GM21723 (cell line): ENCODE results near the gene PACS2.

Experiments
- ATAC-seq: cut with Tn5 transposase; IDR thresholded peaks from one replicate; pipeline ENCODE4 v1.9.1; 2021; ENCODE audit warnings: mild to moderate bottlenecking, moderate library complexity; ENCODE audit not compliant: unreplicated experiment

PACS2 gene

DNA sequence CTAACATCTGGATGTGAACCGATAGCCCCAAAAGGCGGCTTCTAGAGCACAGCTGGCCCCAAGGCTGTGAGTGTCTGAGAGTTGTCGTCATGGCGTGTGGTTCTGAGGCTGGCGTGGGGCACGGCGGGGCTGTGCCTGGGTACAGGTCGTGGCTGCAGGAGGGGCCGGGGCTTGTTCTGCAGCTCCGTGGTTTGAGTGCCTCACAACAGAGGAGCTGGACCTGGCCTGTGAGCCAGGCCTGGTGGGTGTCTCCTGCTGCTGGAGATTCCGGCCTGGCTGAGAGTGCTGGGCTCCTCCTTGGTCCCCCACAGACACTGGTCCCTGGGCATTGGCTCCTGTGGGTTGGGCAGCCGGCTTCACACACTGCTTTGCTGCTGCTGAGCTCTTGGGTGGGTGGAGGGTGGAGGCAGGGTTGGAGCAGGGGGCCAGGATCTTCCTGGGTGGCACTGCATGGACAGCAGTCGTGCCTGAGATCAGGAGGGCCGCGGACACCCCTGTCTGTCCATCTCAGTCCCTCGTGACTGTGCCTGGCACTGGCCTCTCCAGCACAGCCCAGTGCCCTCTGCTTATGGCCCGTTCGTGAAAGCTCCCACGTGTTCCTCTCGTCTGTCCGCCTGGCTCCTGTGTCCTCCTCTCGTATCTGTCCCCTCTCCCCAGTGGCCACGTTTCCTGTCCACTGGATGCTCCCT, 52.0 kb downstream of the PACS2 start:
- ATAC-seq: no peak

DNA sequence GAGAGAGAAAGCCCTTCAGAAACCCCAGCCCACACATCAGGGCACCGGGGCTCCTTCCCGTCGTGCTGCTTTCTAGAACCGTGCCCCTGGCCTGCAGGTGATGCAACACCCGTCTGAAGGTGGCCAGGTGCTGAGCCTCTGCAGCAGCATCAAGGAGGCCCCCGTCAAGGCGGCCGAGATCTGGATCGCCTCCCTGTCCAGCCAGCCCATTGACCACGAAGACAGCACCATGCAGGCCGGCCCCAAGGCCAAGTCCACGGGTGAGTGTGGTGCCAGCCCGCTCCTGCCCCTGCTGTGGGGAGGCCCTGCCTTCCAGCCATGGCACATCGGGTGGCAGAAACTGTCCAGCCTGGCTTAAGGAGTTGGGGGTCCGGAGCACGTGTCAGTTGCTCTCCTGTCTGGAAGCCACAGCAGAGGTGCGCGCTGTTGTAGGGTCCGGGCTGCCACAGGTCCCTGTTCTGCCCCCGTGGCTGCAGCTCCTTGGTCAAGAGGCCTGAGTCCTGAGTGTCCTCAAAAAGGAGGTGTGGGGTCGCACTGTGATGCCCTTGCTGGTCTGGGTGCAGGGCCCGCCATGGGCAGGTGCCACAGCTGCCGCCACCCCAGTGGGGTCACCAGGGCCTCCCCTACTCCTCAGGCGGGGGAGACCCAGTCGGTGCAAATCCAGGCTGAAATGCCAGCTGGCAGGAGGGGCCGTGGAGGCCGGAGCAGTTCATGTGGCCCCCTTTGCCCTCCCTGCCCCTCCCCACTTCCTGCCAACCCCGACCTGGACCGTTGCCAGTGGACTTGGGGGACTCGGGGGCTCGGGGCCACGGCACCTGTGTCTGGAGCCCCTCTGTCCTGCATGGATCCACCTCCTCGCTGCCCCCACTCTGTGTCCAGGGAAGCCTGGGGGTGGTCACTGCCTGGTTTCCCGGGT, 52.8 kb downstream of the PACS2 start:
- ATAC-seq: no peak

DNA sequence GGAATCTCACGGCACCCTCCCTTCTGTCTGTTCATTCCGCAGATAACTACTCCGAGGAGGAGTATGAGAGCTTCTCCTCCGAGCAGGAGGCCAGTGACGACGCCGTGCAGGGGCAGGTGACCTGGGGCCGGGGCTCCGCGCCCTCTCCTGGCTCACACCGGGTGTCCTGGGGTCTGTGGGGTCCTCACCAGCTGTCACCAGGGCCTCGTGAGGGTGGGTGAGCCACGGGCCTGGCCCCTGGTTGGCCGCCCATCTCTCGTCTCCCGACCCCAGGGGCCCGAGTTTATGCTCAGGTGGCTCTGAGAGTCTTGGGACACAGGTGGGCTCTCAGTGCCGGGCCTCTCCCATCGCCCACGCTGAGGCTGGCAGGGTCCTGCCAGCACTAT, 53.5 kb downstream of the PACS2 start:
- no peak for ATAC-seq

DNA sequence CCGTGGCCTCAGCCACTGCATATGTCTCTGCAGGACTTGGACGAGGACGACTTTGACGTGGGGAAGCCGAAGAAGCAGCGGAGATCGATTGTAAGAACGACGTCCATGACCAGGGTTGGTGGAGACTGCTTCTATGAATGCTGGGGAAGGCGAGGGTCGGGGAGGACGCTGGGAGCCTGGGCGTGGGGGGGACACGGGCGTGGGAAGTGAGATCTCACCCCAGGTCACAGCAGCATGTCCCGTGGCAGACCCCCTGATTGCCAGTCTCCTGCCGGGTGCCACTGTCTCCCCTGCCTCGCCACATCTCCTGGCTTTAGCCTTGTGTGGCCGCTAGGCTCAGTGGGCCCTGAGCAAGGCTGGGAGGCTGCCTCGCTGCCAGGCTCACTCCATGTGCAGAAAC, 53.9 kb downstream of the PACS2 start:
- no peak for ATAC-seq

DNA sequence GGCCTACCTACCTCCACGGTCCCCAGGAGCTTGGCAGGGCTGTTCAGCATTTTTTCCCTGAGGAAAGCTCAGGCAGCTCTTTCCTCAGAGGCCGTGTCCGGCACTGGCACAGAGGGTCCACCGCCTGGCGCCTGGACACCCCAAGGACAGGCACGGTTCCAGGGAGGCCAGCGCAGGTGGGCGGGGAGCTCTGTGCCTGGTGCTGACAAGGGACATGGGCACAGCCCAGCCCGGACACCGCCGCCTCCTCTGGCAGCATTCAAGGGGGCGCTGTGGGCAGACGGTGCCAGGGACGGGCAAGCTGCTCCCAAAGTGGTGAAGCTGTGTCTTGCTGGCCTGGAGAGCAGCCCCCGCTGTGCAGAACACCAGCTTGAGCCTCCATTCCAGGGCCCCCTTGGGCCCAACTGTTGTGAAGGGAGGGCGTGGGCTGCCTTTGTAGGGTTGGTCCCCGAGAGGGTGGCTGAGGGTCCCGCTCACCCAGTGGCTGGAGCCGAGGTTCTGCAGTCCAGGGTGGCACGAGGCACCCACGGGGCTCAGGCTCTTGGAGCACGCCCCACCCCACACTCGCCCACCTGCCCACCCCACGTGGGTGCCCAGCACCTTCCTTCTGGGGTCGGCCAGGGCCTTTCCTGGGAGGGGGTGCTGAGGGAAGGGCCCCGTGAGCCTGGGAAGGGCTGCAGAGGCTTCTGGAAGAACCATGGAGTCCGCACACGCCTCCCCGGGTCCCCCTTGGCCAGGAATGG, 54.5 kb downstream of the PACS2 start:
- no peak for ATAC-seq

DNA sequence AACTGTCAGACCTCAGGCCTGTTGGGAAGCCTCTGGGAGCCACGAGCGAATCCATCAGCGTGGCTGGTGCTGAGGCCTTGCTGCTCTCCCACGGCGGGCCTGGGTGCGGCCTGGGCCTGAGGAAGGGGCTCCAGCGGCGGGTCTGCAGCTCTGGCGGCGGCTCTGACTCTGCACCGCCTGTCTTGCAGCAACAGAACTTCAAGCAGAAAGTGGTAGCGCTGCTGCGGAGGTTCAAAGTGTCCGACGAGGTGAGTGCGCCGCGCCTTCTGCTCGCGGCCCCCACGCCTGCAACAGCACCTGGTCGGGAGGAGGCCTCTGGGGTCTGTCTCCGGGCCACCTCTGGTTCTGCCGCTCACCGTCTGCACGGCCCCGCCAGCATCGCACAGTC, 55.1 kb downstream of the PACS2 start:
- ATAC-seq: no peak

DNA sequence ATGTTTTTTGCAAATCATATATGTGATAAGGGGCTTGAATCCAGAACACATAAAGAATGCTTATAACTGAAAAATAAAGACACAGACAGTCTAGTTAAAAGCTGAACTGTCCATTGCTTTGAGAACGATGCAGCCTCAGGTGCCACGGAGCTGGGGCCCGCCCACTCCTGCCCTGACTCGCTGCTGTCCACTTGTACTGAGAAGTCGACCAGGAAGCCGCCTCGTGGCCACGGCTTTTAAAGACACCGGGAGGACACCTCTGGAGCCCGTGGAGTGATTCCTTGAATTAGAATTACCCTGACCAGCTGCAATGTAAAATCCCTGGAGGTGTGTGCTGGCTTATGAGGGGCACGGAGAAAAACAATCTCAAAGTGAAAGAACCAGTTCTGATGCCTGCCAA, 59.8 kb downstream of the PACS2 start:
- ATAC-seq: no peak

DNA sequence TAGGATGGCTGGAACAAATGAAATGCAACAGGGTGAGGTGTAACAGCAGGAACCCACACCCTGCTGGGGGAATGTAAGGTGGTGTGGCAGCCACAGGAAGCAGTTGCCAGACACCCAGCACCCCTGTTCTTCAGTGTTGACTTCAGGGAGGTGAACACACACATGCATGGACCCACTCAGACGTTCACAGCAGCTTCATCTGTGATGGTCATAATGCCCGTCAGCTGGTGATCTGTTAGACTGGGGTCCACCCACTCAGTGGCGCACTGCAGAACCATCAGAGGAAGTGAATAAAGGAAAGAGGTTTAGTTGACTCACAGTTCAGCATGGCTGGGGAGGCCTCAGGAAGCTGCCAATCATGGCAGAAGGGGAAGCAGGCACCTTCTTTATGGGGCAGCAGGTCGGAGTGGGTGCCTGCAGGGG, 61.1 kb downstream of the PACS2 start:
- ATAC-seq: no peak

DNA sequence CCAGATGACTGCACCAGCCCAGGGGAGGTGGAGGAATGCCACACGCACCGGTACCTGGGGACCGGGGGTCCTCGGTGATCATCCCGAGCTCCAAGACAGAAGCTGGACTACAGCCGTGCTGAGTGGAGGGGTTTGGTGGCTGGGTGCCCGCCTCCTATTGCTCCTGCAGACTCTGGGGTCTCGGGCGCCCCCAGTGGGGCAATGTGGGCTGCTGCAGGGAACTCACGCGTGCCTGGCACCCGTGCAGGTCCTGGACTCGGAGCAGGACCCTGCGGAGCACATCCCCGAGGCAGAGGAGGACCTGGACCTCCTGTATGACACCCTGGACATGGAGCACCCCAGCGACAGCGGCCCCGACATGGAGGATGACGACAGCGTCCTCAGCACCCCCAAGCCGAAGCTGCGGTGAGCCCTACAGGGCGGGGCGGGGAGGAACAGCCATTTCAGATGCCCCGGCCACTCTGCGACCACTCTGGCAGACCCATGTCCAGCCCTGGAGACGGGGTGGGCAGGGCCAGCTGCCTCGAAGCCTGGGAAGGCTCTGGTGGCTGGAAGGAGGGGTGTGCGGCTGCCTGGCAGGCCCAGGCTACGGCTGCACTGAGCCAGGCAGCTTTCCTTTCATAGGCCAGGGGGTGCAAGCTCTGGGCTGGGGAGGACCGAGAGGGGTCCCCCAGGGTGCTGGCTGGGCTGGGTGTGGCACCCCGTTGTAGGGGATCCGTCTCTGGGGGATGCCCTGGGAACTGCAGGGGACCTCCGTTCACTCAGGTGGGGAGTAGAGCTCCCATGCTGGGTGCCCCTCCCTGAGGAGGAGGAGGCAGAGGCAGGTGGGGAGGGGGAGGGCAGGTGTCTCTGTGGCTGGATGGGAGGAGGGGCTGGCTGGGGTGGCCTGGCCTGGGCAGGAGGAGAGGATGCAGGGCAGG, 62.2 kb downstream of the PACS2 start:
- no peak for ATAC-seq

DNA sequence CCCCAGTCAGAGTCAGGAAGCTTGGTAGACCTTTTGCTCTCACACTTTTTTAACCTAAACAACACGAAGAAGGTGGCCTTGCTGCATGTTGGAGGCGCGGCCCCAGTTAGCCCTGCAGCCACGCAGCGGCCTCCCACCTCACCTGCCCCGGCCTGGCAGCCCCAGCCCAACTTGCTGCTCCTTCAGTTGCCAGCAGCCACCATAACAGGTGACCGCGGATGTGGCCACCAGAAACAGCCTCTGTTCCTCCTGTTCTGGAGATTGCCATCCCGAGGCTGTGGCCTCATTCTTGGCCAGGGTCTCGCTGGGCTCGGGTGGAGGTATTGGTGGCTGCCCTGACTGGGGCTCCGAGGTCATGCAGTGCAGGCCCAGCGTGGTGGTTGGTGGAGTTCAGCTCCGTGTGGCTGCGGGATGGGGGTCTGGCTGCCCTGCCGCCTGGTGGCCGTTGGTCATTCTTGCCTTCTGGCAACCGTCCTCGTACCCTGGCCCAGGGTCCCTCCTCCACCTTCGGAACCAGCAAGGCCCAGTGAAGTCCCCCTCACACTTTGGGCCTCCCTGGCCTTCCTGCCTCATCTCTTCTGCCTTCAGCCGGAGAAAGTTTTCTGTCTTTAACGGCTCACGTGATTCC, 63.1 kb downstream of the PACS2 start:
- ATAC-seq: no peak

DNA sequence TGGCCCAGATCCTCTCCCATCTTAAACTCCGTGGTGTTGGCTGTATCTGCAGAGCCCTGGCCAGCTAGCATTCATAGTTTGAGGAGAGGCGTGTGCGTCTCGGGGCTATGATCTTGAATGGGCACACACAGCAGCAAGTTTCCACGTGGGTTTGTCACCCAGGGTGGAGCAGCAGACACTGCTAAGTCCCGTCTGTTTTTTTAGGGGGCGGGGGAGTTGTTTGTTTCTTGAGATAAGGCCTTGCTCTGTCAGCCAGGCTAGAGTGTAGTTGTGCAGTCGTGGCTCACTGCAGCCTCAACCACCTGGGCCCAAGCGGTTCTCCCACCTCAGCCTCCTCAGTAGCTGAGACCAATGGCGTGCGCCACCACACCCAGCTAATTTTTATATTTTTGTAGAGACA, 63.7 kb downstream of the PACS2 start:
- no peak for ATAC-seq

DNA sequence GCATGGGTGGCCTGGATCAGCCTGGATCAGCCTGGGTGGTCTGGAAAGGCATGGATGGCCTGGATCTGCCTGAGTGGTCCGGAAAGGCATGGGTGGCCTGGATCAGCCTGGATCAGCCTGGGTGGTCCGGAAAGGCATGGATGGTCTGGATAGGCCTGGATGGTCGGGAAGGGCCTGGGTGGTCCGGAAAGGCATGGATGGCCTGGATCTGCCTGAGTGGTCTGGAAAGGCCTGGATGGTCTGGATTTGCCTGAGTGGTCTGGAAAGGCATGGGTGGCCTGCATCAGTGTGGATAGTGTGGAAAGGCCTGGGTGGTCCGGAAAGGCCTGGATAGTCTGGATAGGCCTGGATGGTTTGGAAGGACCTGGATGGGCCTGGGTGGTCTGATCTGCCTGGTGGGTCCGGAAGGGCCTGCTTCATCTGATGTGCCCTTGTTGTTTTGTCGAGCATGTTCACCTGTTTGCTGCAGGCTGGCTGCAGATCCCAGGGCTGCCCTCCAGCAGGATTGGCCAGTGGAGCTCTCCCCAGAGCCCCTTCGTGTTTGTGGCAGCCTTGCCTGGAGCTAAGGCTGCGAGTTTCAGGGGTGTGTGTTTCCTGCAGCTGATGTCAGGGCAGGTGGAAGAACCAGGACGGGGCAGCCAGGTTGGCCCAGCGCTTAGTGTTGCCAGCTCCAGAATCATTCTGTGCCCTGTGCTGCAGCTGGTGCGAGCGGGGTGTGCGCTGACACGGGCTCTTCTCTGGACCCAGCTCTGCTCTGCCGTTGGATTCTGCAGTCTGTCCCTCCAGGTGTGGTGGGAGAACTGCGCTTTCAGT, 64.5 kb downstream of the PACS2 start:
- no peak for ATAC-seq

DNA sequence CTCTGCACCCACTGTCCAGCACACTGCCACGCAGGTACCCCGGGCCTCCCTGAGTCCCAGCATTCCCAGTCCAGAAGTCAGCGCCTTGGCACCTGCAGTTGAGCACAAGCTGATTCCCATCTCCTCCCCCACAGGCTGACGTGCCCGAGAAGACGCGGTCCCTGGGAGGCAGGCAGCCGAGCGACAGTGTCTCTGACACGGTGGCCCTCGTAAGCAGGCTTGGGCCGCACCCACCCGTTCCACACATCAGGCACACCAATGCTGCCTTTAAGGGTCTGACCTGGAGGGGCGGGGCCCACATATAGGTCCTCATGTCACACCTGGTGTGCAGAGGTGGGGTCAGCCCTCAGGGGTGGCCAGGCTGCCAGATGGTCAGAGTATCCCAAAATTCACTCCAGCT, 65.4 kb downstream of the PACS2 start:
- no peak for ATAC-seq

DNA sequence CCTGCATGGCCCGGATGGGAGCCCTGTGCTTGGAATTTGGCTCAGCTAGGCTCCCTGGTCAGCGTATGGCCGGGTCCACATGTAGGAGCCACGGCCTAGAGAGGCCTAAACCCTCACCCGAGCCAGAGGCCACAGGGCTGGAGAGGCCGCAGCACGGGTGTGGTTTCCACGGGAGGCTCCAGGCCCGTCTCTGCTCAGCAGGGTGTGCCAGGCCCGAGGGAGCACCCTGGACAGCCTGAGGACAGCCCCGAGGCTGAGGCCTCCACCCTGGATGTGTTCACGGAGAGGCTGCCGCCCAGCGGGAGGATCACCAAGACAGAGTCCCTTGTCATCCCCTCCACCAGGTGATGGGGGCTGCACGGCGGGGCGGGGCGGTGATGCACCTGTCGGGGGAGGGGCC, 66.2 kb downstream of the PACS2 start:
- ATAC-seq: no peak

DNA sequence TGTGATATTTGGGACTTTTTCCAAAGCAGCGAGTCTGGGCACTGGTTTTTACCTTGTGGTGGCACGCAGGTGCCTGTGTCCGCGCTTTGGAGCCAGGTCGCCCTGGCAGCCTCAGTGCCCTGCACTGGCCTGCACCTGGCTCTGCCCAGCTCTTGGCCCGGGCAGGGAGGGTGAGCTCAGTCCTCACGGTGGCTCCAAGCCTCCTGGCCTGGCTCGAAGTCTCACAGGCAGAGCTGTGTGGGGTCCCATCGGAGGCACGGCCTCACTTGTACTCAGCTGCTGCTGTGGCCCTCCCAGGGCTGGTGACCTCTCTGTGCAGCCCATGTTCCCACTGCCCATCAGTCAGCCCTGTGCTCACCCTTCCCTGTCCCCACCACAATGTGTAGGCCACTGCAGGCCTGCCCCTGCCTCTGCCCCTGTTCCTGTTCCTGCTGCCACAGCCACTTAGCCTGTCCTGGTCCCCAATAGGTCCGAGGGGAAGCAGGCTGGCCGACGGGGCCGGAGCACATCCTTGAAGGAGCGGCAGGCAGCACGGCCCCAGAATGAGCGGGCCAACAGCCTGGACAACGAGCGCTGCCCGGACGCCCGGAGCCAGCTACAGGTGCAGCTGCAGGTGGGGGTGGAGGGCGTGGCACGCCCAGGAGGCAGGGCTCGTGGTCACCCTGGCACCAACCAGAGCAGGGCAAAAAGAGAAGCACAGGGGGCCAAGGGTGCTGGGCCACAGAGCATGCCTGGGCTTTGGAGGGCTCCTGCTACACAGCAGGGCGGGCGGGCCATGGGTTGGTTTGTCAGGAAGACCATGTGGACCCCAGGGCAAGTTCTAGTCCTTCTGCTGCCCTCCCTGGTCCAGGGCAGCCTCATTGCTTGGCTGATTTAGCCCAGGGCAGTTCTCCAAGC, 67.1 kb downstream of the PACS2 start:
- ATAC-seq: no peak

DNA sequence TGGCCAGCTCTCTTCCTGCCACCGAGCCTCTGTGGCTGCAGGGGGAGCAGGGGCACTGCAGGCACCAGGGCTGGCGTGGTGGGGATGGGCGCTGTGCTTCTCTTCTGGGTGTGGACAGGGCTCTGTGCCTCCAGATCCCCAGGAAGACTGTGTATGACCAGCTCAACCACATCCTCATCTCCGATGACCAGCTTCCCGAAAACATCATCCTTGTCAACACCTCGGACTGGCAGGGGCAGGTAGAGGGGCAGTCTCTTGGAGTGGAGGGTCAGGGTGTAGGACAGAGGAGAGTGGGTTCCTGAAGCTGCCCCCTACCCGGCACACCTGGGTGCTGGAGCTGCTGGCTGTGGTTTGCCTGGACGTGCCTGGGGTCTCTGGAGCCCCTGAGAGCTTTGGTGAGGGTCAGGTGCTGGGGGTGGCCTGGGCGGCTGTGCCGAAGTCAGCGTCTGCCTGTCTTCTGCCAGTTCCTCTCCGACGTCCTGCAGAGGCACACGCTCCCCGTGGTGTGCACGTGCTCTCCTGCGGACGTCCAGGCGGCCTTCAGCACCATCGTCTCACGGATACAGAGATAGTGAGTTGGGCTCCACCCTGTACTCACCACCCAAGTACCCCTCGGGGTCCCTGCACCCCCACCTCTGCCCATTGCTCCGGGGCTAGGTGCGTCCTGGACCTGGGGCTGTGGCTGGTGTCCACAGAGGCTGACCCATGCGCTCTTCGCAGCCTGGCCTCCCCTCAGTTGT, 68.0 kb downstream of the PACS2 start:
- ATAC-seq: no peak

DNA sequence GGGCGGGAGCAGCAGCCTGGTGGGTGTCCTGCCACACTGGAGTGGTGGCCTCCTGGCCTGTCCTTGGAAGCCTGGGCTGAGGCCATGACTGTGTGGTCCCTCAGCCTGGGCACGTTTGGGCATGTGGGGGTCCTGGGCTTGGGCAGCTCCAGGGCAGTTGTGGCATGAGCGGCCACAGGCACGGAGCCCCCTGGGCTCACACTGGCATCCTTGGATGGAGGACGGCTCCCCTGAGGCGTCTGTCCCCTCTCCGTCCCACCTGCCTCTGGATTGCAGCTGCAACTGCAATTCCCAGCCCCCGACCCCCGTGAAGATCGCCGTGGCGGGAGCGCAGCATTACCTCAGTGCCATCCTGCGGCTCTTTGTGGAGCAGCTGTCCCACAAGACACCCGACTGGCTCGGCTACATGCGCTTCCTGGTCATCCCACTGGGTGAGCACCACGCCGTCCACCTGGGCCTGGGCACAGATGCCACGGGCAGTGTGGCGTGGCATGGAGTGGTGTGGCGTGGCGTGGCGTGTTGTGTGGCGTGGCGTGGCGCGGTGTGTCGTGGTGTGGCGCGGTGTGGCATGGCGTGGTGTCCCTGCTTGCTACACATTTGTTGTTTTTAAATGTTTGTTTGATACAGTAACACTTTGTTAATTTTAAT, 68.7 kb downstream of the PACS2 start:
- no peak for ATAC-seq
